Mesendoderm (in vitro differentiated cells): Measurements from ENCODE around the gene GRSF1.
"Not testable (repeated sequence)": the region's sequence is repeated elsewhere in the genome, so short reads cannot be mapped to it uniquely, and the experiment has no call there.

ENCODE experiments used
- DNase-seq: peaks from one replicate; pipeline ENCODE4 v3.0.0; 2013
- H2AK5ac ChIP-seq: 2 replicates; pipeline ENCODE4 v1.6.1; 2013; ENCODE audit warnings: low read length, inconsistent platforms
- H2BK120ac ChIP-seq: 2 replicates; pipeline ENCODE4 v1.6.1; 2013; ENCODE audit warnings: low read depth, mild to moderate bottlenecking, low read length, moderate library complexity, mixed read lengths
- H2BK15ac ChIP-seq: replicated peaks from 2 replicates; pipeline ENCODE4 v1.6.1; 2013; ENCODE audit warnings: low read depth, mild to moderate bottlenecking, moderate library complexity
- H2BK5ac ChIP-seq: 2 replicates; pipeline ENCODE4 v1.6.1; 2013; ENCODE audit warnings: low read length, inconsistent platforms
- H3K18ac ChIP-seq: 2 replicates; pipeline ENCODE4 v1.6.1; 2013; ENCODE audit warnings: mild to moderate bottlenecking, low read length, mixed read lengths
- H3K23ac ChIP-seq: one replicate; pipeline ENCODE4 v1.6.1; 2013; ENCODE audit warnings: low read length
- H3K27ac ChIP-seq: 2 replicates; pipeline ENCODE4 v1.5.1; 2013; ENCODE audit warnings: low read depth, mild to moderate bottlenecking, inconsistent platforms, low read length, moderate library complexity
- H3K27me3 ChIP-seq: 2 replicates; pipeline ENCODE4 v1.6.1; 2013; ENCODE audit warnings: low read length, control low read depth, mild to moderate bottlenecking, inconsistent platforms; ENCODE audit not compliant: insufficient read depth, poor library complexity
- H3K36me3 ChIP-seq: 2 replicates; pipeline ENCODE4 v1.6.1; 2013; ENCODE audit warnings: low read length, inconsistent platforms; ENCODE audit not compliant: control insufficient read depth, insufficient read depth
- H3K4ac ChIP-seq: one replicate; pipeline ENCODE4 v1.6.1; 2013; ENCODE audit warnings: low read depth, mild to moderate bottlenecking, low read length, moderate library complexity
- H3K4me1 ChIP-seq: 2 replicates; pipeline ENCODE4 v1.6.1; 2013; ENCODE audit warnings: low read depth, low read length, inconsistent platforms; ENCODE audit not compliant: control insufficient read depth
- H3K4me2 ChIP-seq: 2 replicates; pipeline ENCODE4 v1.6.1; 2013; ENCODE audit warnings: low read length
- H3K4me3 ChIP-seq: 2 replicates; pipeline ENCODE4 v1.5.1; 2013; ENCODE audit warnings: mild to moderate bottlenecking, low read length
- H3K56ac ChIP-seq: one replicate; pipeline ENCODE4 v1.6.1; 2013; ENCODE audit warnings: low read length
- H3K79me1 ChIP-seq: 2 replicates; pipeline ENCODE4 v1.6.1; 2013; ENCODE audit warnings: low read length, inconsistent platforms
- H3K79me2 ChIP-seq: 2 replicates; pipeline ENCODE4 v1.6.1; 2013; ENCODE audit warnings: mild to moderate bottlenecking, low read length; ENCODE audit not compliant: control insufficient read depth, insufficient read depth
- H3K9ac ChIP-seq: 2 replicates; pipeline ENCODE4 v1.6.1; 2013; ENCODE audit warnings: low read length, inconsistent platforms
- H4K5ac ChIP-seq: one replicate; pipeline ENCODE4 v1.6.1; 2013; ENCODE audit warnings: low read length
- H4K8ac ChIP-seq: one replicate; pipeline ENCODE4 v1.6.1; 2013; ENCODE audit warnings: low read depth, mild to moderate bottlenecking, control low read depth, low read length, moderate library complexity
- WGBS: extraction: QIAGEN DNeasy Blood & Tissue Kit; methylation state at CpG from one replicate; pipeline ENCODE4 v1.1.7; 2013; ENCODE audit warnings: low lambda C conversion rate, missing lambda C conversion rate; ENCODE audit not compliant: insufficient coverage; ENCODE audit errors: extremely low coverage; 5-methylcytosine and 5-hydroxymethylcytosine counted together

Gene GRSF1

GRCh38 chr4:70788733-70789132 lies 51.0 kb downstream of the GRSF1 start:
- H4K8ac ChIP-seq = no peak overlapping the region
- no peak overlapping the region for H4K5ac ChIP-seq
- no peak overlapping the region for H2AK5ac ChIP-seq
- H3K4me3 ChIP-seq = no peak overlapping the region
- no peaks in the 10 kb centered on the region for H3K4me1 ChIP-seq
- H3K23ac ChIP-seq = no peak overlapping the region
- H3K9ac ChIP-seq = no peak overlapping the region
- H3K4ac ChIP-seq = no peak overlapping the region
- H3K79me2 ChIP-seq = no peaks in the 10 kb centered on the region
- DNase-seq = no peak
- no peak overlapping the region for H3K56ac ChIP-seq
- no peak overlapping the region for H3K27ac ChIP-seq
- no peak overlapping the region for H2BK15ac ChIP-seq
- H3K4me2 ChIP-seq = no peak overlapping the region
- no peak overlapping the region for H2BK120ac ChIP-seq
- no peak overlapping the region for H3K18ac ChIP-seq
- peaks cover 2% of the 10 kb centered on the region for H3K36me3 ChIP-seq
- no peaks in the 10 kb centered on the region for H3K79me1 ChIP-seq
- H2BK5ac ChIP-seq = no peak overlapping the region
- H3K27me3 ChIP-seq = no peaks in the 10 kb centered on the region
- no CpG with 5 or more reads among the region's 1 CpG for WGBS

- no CpG with 5 or more reads among the region's 5 CpGs for WGBS
- H3K79me2 ChIP-seq = no peaks in the 10 kb centered on the region
- H3K4ac ChIP-seq = no peak overlapping the region
These were observed 52.2 kb downstream of the GRSF1 start for GRCh38 chr4:70787496-70787895.

GRCh38 chr4:70783096-70783495 lies 56.6 kb downstream of the GRSF1 start:
- no peak overlapping the region for H3K4ac ChIP-seq
- H3K79me2 ChIP-seq = no peaks in the 10 kb centered on the region
- no peak overlapping the region for H3K4me3 ChIP-seq
- no peak overlapping the region for H2BK15ac ChIP-seq
- no peak overlapping the region for H4K8ac ChIP-seq
- H2AK5ac ChIP-seq = no peak overlapping the region
- H3K9ac ChIP-seq = no peak overlapping the region
- H2BK5ac ChIP-seq = no peak overlapping the region
- H2BK120ac ChIP-seq = no peak overlapping the region
- WGBS = no CpG with 5 or more reads among the region's 4 CpGs
- H3K79me1 ChIP-seq = no peaks in the 10 kb centered on the region
- H3K4me2 ChIP-seq = no peak overlapping the region
- H3K56ac ChIP-seq = no peak overlapping the region
- no peak overlapping the region for H4K5ac ChIP-seq
- no peak overlapping the region for H3K23ac ChIP-seq
- H3K36me3 ChIP-seq = no peaks in the 10 kb centered on the region
- no peak overlapping the region for H3K27ac ChIP-seq
- no peak for DNase-seq
- H3K18ac ChIP-seq = no peak overlapping the region
- H3K4me1 ChIP-seq = no peaks in the 10 kb centered on the region
- no peaks in the 10 kb centered on the region for H3K27me3 ChIP-seq

More at GRCh38 chr4:70787496-70787895, 52.2 kb downstream of the GRSF1 start:
- no peak overlapping the region for H3K4me3 ChIP-seq
- no peak overlapping the region for H3K56ac ChIP-seq
- no peaks in the 10 kb centered on the region for H3K27me3 ChIP-seq
- H4K5ac ChIP-seq = no peak overlapping the region
- H3K79me1 ChIP-seq = no peaks in the 10 kb centered on the region
- no peaks in the 10 kb centered on the region for H3K4me1 ChIP-seq
- H3K27ac ChIP-seq = no peak overlapping the region
- H3K36me3 ChIP-seq = peaks cover 2% of the 10 kb centered on the region
- DNase-seq = no peak
- no peak overlapping the region for H2BK120ac ChIP-seq
- no peak overlapping the region for H4K8ac ChIP-seq
- H3K9ac ChIP-seq = no peak overlapping the region
- H2BK5ac ChIP-seq = no peak overlapping the region
- H2BK15ac ChIP-seq = no peak overlapping the region
- no peak overlapping the region for H2AK5ac ChIP-seq
- no peak overlapping the region for H3K18ac ChIP-seq
- H3K4me2 ChIP-seq = no peak overlapping the region
- no peak overlapping the region for H3K23ac ChIP-seq

GRCh38 chr4:70778888-70779422 lies 60.7 kb downstream of the GRSF1 start:
- no peaks in the 10 kb centered on the region for H3K36me3 ChIP-seq
- no CpG with 5 or more reads among the region's 5 CpGs for WGBS

GRCh38 chr4:70772929-70773555 lies 66.6 kb downstream of the GRSF1 start:
- Histone ChIP-seq H2BK120ac (no peak overlapping the region), H3K4me3 (no peak overlapping the region), H3K27ac (no peak overlapping the region), H3K36me3 (no peaks in the 10 kb centered on the region), H4K5ac (no peak overlapping the region), H3K9ac (no peak overlapping the region), H3K27me3 (no peaks in the 10 kb centered on the region), H3K79me1 (no peaks in the 10 kb centered on the region), H3K4me2 (no peak overlapping the region), H3K18ac (no peak overlapping the region), H2BK15ac (no peak overlapping the region), H3K56ac (no peak overlapping the region), H2AK5ac (no peak overlapping the region), H4K8ac (no peak overlapping the region), H3K23ac (no peak overlapping the region), H2BK5ac (no peak overlapping the region), H3K79me2 (no peaks in the 10 kb centered on the region), H3K4me1 (no peaks in the 10 kb centered on the region), H3K4ac (no peak overlapping the region)
- DNase-seq = no peak
- no CpG with 5 or more reads among the region's 6 CpGs for WGBS

More at GRCh38 chr4:70778888-70779422, 60.7 kb downstream of the GRSF1 start:
- Histone ChIP-seq H3K9ac (no peak overlapping the region), H3K27me3 (no peaks in the 10 kb centered on the region), H3K79me1 (no peaks in the 10 kb centered on the region), H3K4me1 (no peaks in the 10 kb centered on the region), H3K4ac (no peak overlapping the region), H3K18ac (no peak overlapping the region), H2AK5ac (no peak overlapping the region), H3K4me2 (no peak overlapping the region), H3K79me2 (no peaks in the 10 kb centered on the region), H3K27ac (no peak overlapping the region), H3K23ac (no peak overlapping the region), H2BK5ac (no peak overlapping the region), H3K56ac (no peak overlapping the region), H4K8ac (no peak overlapping the region), H2BK15ac (no peak overlapping the region), H4K5ac (no peak overlapping the region), H2BK120ac (no peak overlapping the region), H3K4me3 (no peak overlapping the region)
- no peak for DNase-seq

GRCh38 chr4:70769396-70769795 lies 70.3 kb downstream of the GRSF1 start:
- H3K9ac ChIP-seq, H4K5ac ChIP-seq, H2AK5ac ChIP-seq, H3K4me2 ChIP-seq, H3K27me3 ChIP-seq, H2BK5ac ChIP-seq, H3K27ac ChIP-seq, H3K23ac ChIP-seq, H2BK15ac ChIP-seq, H3K36me3 ChIP-seq, H3K18ac ChIP-seq, H3K56ac ChIP-seq, H3K79me2 ChIP-seq, H3K4ac ChIP-seq, H3K79me1 ChIP-seq, H3K4me3 ChIP-seq, H4K8ac ChIP-seq, H2BK120ac ChIP-seq, DNase-seq, H3K4me1 ChIP-seq: not testable (repeated sequence)
- no CpG with 5 or more reads among the region's 1 CpG for WGBS
